HepG2 (cell line): ENCODE results near the gene IGFALS. TPM values are rescaled to one million over a fixed set of nuclear protein-coding genes. Genes with fewer than 3 reads are reported as not detected.

Experiments used
- ATF2 ChIP-seq: sonication (generic); formaldehyde crosslinking; IDR thresholded peaks from 2 replicates; pipeline ENCODE4 v1.4.0; 2020; ENCODE audit warnings: missing genetic modification reagents
- ERF ChIP-seq: IDR thresholded peaks from 2 replicates; pipeline ENCODE4 v1.6.1; 2018; ENCODE audit warnings: missing biosample characterization, missing genetic modification reagents
- GABPB1 ChIP-seq: IDR thresholded peaks from 2 replicates; pipeline ENCODE4 v1.6.1; 2016; ENCODE audit warnings: mild to moderate bottlenecking, missing genetic modification reagents, moderate library complexity, missing compliant biosample characterization
- HDAC1 ChIP-seq: sonication (generic); formaldehyde crosslinking; IDR thresholded peaks from 2 replicates; pipeline ENCODE4 v1.5.1; 2020; ENCODE audit warnings: mild to moderate bottlenecking, missing genetic modification reagents
- KLF16 ChIP-seq, 2 experiments: sonication (generic) in 1 of 2; formaldehyde crosslinking in 1 of 2; IDR thresholded peaks; 2 replicates each; pipeline versions ENCODE4 v1.6.1 to v1.8.0; 2016 to 2023; ENCODE audit warnings: missing genetic modification reagents in 2 of 2, missing compliant biosample characterization in 1 of 2
- POLR2G ChIP-seq: fragments of 200-400 bp; formaldehyde crosslinking; IDR thresholded peaks from 2 replicates; pipeline ENCODE4 v1.6.1; 2018; ENCODE audit warnings: mild to moderate bottlenecking, low read depth, low read length, moderate library complexity
- PPARG ChIP-seq: conservative IDR thresholded peaks from 2 replicates; pipeline ENCODE4 v1.6.1; 2016; ENCODE audit warnings: missing biosample characterization, missing genetic modification reagents
- SP2 ChIP-seq: sonication (generic); formaldehyde crosslinking; IDR thresholded peaks from 2 replicates; pipeline ENCODE4 v1.5.1; 2020; ENCODE audit warnings: mild to moderate bottlenecking, missing genetic modification reagents
- STAG1 ChIP-seq: sonication (generic); formaldehyde crosslinking; IDR thresholded peaks from 2 replicates; pipeline ENCODE4 v1.4.0; 2020; ENCODE audit warnings: missing genetic modification reagents
- YEATS4 ChIP-seq: sonication (generic); formaldehyde crosslinking; IDR thresholded peaks from 2 replicates; pipeline ENCODE4 v1.4.0; 2020; ENCODE audit warnings: missing genetic modification reagents, borderline replicate concordance
- ZBTB38 ChIP-seq: sonication (generic); formaldehyde crosslinking; IDR thresholded peaks from 2 replicates; pipeline ENCODE4 v1.5.1; 2020; ENCODE audit warnings: mild to moderate bottlenecking, missing genetic modification reagents
- ZFP37 ChIP-seq: sonication (generic); formaldehyde crosslinking; IDR thresholded peaks from 2 replicates; pipeline ENCODE4 v1.4.0; 2020; ENCODE audit warnings: missing genetic modification reagents, borderline replicate concordance
- ZFP91 ChIP-seq: sonication (generic); formaldehyde crosslinking; IDR thresholded peaks from 2 replicates; pipeline ENCODE4 v1.9.0; 2022; ENCODE audit warnings: missing genetic modification reagents, mild to moderate bottlenecking, borderline replicate concordance
- ZFX ChIP-seq: sonication (generic); formaldehyde crosslinking; IDR thresholded peaks from 2 replicates; pipeline ENCODE4 v1.4.0; 2020; ENCODE audit warnings: mild to moderate bottlenecking, low read depth, missing genetic modification reagents, moderate library complexity
- ZNF124 ChIP-seq: sonication (generic); formaldehyde crosslinking; IDR thresholded peaks from 2 replicates; pipeline ENCODE4 v1.4.0; 2020; ENCODE audit warnings: missing genetic modification reagents
- polyA plus RNA-seq, 8 experiments: library from polyadenylated mRNA; depleted of rRNA in 3 of 8; stranded (reverse) in 7 of 8; unstranded in 1 of 8; fragments of >200 nt; fragmentation: Illumina TruSeq in 4 of 8; extraction: Trizol in 4 of 8; gene quantifications; 2 replicates each; pipeline versions ENCODE4 v1.2.1 to v1.2.3, GENCODE V29; 2011 to 2016; ENCODE audit warnings: low read depth in 4 of 8, missing spikeins in 1 of 8, mixed read lengths in 1 of 8; ENCODE audit not compliant: insufficient read depth in 1 of 8
- total RNA-seq, 5 experiments: library from RNA; depleted of rRNA; stranded (reverse); fragments of >200 nt; fragmentation: Illumina TruSeq; extraction: Trizol; gene quantifications; 2 replicates each; pipeline ENCODE4 v1.2.3, GENCODE V29; 2016; ENCODE audit warnings: low read depth in 1 of 5
- TF ChIP-seq, protein P1 (sequence below): sonication (generic); formaldehyde crosslinking; IDR thresholded peaks from 2 replicates; pipeline ENCODE4 v1.4.0; 2020; ENCODE audit warnings: missing genetic modification reagents
- TF ChIP-seq, protein P2 (sequence below): IDR thresholded peaks from 2 replicates; pipeline ENCODE4 v1.6.1; 2012; ENCODE audit warnings: inconsistent platforms
- TF ChIP-seq, protein P3 (sequence below): sonication (generic); formaldehyde crosslinking; IDR thresholded peaks from 2 replicates; pipeline ENCODE4 v1.4.0; 2020; ENCODE audit warnings: missing genetic modification reagents
- TF ChIP-seq, protein P4 (sequence below): IDR thresholded peaks from 2 replicates; pipeline ENCODE4 v1.4.0; 2020; ENCODE audit warnings: mild to moderate bottlenecking, missing genetic modification reagents

The IGFALS gene
- total and polyA plus RNA-seq, 2 of the 13 experiments (the other 11 are each of a cell fraction or from before 2014, with no cell fraction given): 0.34 to 2.4 TPM

DNA sequence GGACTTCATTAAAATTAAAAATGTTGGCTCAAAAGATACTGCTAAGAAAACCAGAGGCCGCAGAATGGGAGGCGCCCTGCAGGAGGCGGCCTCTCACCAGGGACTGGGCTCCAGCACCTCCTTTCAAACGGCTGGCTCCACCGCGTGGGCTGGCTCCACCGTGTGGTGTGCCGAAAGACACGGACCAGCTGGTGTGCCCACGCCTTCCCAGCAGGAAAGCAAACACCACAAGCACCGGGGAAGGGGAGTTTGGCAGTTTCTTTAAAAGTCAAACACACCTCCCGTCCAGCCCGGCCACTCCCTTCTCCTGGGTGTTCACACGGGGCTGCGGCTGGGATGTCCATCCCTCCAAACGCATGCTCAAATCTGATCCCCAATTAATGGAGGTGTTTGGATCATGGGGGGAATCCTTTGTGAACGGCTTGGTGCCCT, 19.2 kb upstream of the IGFALS start (continued):
- TF ChIP-seq, protein P1, sequence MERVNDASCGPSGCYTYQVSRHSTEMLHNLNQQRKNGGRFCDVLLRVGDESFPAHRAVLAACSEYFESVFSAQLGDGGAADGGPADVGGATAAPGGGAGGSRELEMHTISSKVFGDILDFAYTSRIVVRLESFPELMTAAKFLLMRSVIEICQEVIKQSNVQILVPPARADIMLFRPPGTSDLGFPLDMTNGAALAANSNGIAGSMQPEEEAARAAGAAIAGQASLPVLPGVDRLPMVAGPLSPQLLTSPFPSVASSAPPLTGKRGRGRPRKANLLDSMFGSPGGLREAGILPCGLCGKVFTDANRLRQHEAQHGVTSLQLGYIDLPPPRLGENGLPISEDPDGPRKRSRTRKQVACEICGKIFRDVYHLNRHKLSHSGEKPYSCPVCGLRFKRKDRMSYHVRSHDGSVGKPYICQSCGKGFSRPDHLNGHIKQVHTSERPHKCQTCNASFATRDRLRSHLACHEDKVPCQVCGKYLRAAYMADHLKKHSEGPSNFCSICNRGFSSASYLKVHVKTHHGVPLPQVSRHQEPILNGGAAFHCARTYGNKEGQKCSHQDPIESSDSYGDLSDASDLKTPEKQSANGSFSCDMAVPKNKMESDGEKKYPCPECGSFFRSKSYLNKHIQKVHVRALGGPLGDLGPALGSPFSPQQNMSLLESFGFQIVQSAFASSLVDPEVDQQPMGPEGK (CRISPR knock-in tag): peak; percentile 61
- TF ChIP-seq ZFP91 (CRISPR knock-in tag) (peak; percentile 23; the same call in 1 of the 2 replicates), GABPB1 (CRISPR knock-in tag) (peak; percentile 49), POLR2G (no peak), KLF16 (CRISPR knock-in tag; IDR thresholded peaks at IDR 0.05) (peak in 1 of 2 experiments; percentile 39; a peak in 1 of 4 replicates), YEATS4 (CRISPR knock-in tag) (0 out of 2 replicates have a peak, but pooled peaks have one; percentile 18), HDAC1 (peak; percentile 36; the same call in 1 of the 2 replicates), SP2 (CRISPR knock-in tag) (no peak), ZFP37 (CRISPR knock-in tag) (no peak), PPARG (0 out of 2 replicates have a peak, but pooled peaks have one; percentile 31), STAG1 (peak; percentile 88), ATF2 (CRISPR knock-in tag) (peak; percentile 41; the same call in 1 of the 2 replicates), ZBTB38 (CRISPR knock-in tag) (peak; percentile 56; the same call in 1 of the 2 replicates), ZFX (CRISPR knock-in tag) (peak; percentile 39; the same call in 1 of the 2 replicates), ERF (CRISPR knock-in tag) (peak; percentile 52; the same call in 1 of the 2 replicates), ZNF124 (CRISPR knock-in tag) (peak; percentile 53; the same call in 1 of the 2 replicates)
- TF ChIP-seq, protein P2, sequence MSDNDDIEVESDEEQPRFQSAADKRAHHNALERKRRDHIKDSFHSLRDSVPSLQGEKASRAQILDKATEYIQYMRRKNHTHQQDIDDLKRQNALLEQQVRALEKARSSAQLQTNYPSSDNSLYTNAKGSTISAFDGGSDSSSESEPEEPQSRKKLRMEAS: peak; percentile 78
- TF ChIP-seq, protein P3, sequence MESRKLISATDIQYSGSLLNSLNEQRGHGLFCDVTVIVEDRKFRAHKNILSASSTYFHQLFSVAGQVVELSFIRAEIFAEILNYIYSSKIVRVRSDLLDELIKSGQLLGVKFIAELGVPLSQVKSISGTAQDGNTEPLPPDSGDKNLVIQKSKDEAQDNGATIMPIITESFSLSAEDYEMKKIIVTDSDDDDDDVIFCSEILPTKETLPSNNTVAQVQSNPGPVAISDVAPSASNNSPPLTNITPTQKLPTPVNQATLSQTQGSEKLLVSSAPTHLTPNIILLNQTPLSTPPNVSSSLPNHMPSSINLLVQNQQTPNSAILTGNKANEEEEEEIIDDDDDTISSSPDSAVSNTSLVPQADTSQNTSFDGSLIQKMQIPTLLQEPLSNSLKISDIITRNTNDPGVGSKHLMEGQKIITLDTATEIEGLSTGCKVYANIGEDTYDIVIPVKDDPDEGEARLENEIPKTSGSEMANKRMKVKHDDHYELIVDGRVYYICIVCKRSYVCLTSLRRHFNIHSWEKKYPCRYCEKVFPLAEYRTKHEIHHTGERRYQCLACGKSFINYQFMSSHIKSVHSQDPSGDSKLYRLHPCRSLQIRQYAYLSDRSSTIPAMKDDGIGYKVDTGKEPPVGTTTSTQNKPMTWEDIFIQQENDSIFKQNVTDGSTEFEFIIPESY (CRISPR knock-in tag): peak; percentile 97
- TF ChIP-seq, protein P4, sequence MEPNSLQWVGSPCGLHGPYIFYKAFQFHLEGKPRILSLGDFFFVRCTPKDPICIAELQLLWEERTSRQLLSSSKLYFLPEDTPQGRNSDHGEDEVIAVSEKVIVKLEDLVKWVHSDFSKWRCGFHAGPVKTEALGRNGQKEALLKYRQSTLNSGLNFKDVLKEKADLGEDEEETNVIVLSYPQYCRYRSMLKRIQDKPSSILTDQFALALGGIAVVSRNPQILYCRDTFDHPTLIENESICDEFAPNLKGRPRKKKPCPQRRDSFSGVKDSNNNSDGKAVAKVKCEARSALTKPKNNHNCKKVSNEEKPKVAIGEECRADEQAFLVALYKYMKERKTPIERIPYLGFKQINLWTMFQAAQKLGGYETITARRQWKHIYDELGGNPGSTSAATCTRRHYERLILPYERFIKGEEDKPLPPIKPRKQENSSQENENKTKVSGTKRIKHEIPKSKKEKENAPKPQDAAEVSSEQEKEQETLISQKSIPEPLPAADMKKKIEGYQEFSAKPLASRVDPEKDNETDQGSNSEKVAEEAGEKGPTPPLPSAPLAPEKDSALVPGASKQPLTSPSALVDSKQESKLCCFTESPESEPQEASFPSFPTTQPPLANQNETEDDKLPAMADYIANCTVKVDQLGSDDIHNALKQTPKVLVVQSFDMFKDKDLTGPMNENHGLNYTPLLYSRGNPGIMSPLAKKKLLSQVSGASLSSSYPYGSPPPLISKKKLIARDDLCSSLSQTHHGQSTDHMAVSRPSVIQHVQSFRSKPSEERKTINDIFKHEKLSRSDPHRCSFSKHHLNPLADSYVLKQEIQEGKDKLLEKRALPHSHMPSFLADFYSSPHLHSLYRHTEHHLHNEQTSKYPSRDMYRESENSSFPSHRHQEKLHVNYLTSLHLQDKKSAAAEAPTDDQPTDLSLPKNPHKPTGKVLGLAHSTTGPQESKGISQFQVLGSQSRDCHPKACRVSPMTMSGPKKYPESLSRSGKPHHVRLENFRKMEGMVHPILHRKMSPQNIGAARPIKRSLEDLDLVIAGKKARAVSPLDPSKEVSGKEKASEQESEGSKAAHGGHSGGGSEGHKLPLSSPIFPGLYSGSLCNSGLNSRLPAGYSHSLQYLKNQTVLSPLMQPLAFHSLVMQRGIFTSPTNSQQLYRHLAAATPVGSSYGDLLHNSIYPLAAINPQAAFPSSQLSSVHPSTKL (CRISPR knock-in tag): peak; percentile 39; the same call in 1 of the 2 replicates
